KOPT-K1 (cell line): ENCODE measurements around the gene PTRHD1.
A peak's percentile ranks its signal among the peaks of the same experiment; 100 is the strongest.
"Not testable (repeated sequence)": the region's sequence is repeated elsewhere in the genome, so short reads cannot be mapped to it uniquely, and the experiment has no call there.

ENCODE experiments used
- H3K27ac ChIP-seq: fragments of 200-600 bp; sonication (generic); 2 replicates; pipeline ENCODE4 v1.5.1; 2016; ENCODE audit warnings: antibody characterized with exemption, mild to moderate bottlenecking, low read depth, low read length; ENCODE audit not compliant: poor library complexity, severe bottlenecking
- H3K36me3 ChIP-seq: fragments of 200-600 bp; sonication (generic); 2 replicates; pipeline ENCODE4 v1.5.1; 2017; ENCODE audit warnings: antibody characterized with exemption, mild to moderate bottlenecking, low read length, moderate library complexity; ENCODE audit not compliant: insufficient read depth
- H3K9me3 ChIP-seq: fragments of 200-600 bp; sonication (generic); 2 replicates; pipeline ENCODE4 v1.5.1; 2017; ENCODE audit warnings: antibody characterized with exemption, low read length, mild to moderate bottlenecking; ENCODE audit not compliant: insufficient read depth, poor library complexity, severe bottlenecking

The PTRHD1 gene, protein sequence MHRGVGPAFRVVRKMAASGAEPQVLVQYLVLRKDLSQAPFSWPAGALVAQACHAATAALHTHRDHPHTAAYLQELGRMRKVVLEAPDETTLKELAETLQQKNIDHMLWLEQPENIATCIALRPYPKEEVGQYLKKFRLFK

GRCh38 chr2:24792874-24793760, at the start of gene PTRHD1, which contains the start of gene CENPO:
PTRHD1 (minus strand) TSS chr2:24793391; CDS start chr2:24793377, 14 bp downstream.
CENPO (plus strand) TSS chr2:24793425; CDS start chr2:24793920, 495 bp downstream.
- H3K27ac ChIP-seq, result peak within 1 kb of the TSS; percentile 98
- peaks cover 33% of the 10 kb centered on the region for H3K36me3 ChIP-seq
- H3K9me3 ChIP-seq, result no peaks in the 10 kb centered on the region

GRCh38 chr2:24842081-24843050, 49.2 kb upstream of the PTRHD1 start:
- Histone ChIP-seq H3K36me3 (peaks cover 37% of the 10 kb centered on the region), H3K9me3 (peaks cover 7% of the 10 kb centered on the region), H3K27ac (no peak overlapping the region)

DNA sequence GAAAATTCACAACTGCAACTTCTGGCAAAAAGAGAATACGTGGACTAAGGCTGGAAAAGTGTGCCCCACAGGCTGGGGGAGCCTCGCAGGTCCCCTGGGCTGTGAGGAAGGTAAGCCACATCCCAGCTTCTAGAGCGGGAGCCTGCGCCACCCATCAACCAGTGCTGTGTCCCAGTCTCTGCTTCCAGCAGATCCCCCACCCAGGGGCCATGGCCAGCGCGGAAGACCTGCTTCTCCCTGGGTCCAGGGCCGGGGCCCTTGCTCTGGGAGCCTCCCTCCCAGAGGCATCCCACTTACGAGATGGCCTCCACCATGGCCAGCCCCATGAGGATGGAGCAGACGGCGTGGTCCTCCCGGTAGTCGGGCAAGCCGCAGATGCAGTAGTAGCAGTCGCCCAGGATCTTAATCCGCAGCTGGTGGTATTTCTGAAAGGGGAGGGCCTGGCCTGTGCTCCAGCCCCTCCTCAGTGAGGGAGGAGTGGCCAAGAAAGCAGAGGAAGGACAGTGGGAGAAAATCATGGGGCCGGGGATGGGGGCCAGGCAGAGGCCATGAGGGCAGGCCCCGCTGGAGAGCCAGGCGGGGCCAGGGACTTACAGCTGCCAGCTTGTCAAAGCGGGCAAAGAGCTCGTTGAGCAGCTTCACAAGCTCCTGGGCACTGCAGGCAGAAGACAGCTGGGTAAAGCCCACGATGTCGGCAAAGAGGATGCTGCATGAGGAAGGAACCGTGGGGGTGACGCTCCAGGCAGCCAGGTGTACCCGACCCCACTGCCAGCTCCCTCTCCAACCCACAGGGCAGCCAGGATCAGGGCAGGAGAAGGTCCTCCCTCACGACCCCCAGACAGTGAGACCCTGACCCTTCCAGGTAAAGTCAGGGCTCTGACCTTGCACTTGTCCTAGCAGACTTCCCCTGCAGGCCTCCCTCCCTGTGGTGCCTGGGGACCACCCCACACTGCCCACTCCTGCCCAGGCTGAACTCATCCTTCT, 48.1 kb upstream of the PTRHD1 start:
- Histone ChIP-seq H3K36me3 (peaks cover 46% of the 10 kb centered on the region), H3K27ac (no peak overlapping the region), H3K9me3 (no peaks in the 10 kb centered on the region)

- H3K27ac ChIP-seq, result no peak overlapping the region
- H3K9me3 ChIP-seq, result no peaks in the 10 kb centered on the region
- H3K36me3 ChIP-seq, result peaks cover 54% of the 10 kb centered on the region
Observed at GRCh38 chr2:24840164-24840869, 47.1 kb upstream of the PTRHD1 start.

GRCh38 chr2:24839729-24840128, 46.5 kb upstream of the PTRHD1 start:
- no peak overlapping the region for H3K27ac ChIP-seq
- no peaks in the 10 kb centered on the region for H3K9me3 ChIP-seq
- H3K36me3 ChIP-seq, result peaks cover 60% of the 10 kb centered on the region

DNA sequence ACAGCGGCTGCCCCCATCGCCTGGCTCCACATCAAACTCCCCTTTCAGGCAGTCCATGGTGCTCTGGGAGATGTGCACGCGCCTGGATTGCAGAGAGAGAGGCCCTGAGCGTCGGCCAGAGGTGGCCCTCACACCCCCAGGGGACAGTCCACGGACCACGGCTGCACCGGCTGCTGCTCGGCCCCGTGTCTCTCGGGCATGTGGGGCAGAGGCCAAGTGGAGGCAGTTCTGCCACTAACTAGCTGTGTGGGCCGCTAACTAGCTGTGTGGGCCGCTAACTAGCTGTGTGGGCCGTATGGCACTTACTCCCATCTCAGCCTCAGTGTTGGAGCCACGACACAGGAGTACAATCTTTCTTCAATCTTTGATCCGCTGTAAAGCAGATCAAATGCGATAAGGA, 45.4 kb upstream of the PTRHD1 start:
- no peaks in the 10 kb centered on the region for H3K9me3 ChIP-seq
- H3K27ac ChIP-seq, result no peak overlapping the region
- H3K36me3 ChIP-seq, result peaks cover 67% of the 10 kb centered on the region

DNA sequence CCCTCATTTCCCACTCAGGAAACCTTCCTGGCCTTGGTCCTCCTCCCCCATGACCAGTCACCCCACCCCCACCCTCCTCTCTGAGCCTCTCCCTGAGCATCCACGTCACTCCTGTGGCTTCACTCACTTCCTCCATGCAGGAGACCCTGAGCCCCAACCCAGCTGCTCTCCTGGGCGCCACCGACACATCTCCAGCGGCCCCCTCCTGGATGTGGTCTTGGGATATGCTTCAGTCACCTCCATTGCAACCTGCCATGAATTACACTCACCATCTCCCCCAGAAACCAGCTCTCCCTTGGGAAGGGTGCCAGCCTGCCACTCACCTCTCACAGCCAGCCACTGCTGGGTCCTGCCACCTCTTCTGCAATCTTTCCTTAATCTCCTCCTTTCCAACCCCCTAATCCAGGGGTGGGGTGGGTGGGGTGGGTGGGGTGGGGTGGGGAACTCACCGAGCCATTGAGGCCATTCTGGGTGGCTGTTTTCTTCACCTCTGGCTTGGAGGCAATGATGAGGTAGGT, 44.9 kb upstream of the PTRHD1 start:
- peaks cover 71% of the 10 kb centered on the region for H3K36me3 ChIP-seq
- H3K27ac ChIP-seq, result no peak overlapping the region
- H3K9me3 ChIP-seq, result no peaks in the 10 kb centered on the region

- no peak overlapping the region for H3K27ac ChIP-seq
- no peaks in the 10 kb centered on the region for H3K9me3 ChIP-seq
- H3K36me3 ChIP-seq, result peaks cover 63% of the 10 kb centered on the region
Observed at GRCh38 chr2:24836706-24837105, 43.5 kb upstream of the PTRHD1 start.

DNA sequence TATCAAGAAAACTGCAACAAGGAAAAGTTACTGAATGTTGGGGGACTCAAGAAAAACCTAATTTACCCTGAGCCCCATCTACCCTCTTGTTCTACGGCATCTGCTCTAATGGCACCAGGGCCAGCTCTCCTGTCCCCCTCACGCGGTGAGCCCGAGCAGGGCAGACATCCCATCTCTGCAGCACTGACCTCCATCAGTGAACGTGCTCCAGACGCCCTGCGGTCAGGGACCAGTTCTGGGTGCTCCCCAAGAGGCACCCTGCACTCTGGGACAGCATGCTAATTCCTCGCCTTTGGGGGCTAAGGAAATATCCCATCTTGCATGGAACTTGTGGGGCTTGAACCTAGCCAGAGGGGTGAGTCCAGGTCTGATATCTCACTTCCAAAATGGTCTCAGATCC, 43.0 kb upstream of the PTRHD1 start:
- Histone ChIP-seq H3K27ac (no peak overlapping the region), H3K36me3 (peaks cover 63% of the 10 kb centered on the region), H3K9me3 (no peaks in the 10 kb centered on the region)

DNA sequence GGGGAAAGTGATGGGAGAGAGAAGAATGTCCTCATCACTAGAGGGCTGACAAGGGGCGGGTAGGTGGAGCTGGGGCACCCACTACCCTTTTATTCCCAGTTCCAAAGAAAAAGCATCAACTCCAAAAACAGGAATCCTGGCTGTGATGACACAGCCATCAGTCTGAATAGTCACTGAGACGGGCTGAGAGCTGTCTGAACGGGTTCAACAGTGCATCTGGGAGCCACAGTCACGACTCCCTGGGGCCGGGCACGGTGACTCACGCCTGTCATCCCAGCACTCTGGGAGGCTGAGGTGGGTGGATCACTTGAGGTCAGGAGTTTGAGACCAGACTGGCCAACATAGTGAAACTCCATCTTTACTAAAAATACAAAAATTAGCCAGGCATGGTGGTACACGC, 42.2 kb upstream of the PTRHD1 start:
- not testable (repeated sequence) for H3K9me3 ChIP-seq, H3K27ac ChIP-seq
- H3K36me3 ChIP-seq, result peaks cover 63% of the 10 kb centered on the region

- Histone ChIP-seq H3K36me3 (peaks cover 63% of the 10 kb centered on the region), H3K9me3 (no peaks in the 10 kb centered on the region), H3K27ac (no peak overlapping the region)
Observed at GRCh38 chr2:24834733-24835395, 41.7 kb upstream of the PTRHD1 start.

DNA sequence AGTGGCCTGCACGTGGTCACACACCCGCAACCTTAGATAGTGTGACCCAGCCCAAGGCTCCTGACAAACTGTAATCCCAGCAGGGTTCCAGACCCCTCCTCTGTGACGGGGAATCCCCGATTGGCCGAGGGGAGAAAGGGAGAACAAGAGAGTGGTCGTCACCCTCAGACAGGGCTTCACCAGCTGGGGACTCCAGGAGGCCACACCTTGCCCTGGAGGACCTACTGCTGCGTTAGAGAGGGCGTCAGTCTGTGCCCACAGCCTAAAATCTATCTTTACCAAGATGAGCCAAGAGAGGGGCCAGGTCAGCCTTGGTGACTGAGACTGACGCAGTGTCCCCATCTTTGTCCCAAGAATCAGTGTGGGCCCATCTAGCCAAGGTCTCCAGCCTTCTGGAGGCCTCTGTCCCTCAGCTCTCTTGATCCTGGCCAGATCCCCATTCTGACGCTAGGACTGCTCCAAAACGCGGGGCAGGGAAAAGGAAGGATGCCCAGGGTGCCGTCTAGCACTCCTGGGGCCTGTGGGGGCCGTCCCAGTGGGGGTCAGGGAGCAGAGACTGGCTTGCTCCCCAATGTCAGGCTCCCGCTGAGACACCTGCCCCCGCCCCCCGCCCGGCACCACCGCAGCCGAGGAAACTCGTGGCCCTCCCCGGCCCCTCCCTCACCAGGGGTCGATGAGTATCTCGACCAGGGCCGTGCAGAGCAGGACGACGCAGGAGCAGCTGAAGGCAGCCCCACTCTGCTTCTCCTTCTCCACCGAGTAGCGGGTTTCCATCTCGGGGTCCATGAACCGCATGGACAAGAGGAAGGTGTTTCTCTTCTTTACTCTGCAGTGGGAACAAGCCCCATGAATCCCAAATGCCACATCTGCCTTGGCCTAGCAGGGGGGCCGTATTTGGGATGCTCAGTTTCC, 40.9 kb upstream of the PTRHD1 start:
- Histone ChIP-seq H3K9me3 (no peaks in the 10 kb centered on the region), H3K27ac (no peak overlapping the region), H3K36me3 (peaks cover 64% of the 10 kb centered on the region)
